Fibroblast of mammary gland (primary cell): ENCODE data around the gene GPRIN3.

Source experiments
- DNase-seq: peaks from one replicate; pipeline ENCODE4 v3.0.0-alpha.2; 2010; ENCODE audit warnings: low read depth
- H3K4me3 ChIP-seq: 2 replicates; pipeline ENCODE4 v1.5.1; 2011; ENCODE audit warnings: low read depth, mild to moderate bottlenecking, low read length, moderate library complexity; ENCODE audit not compliant: control insufficient read depth
- CTCF ChIP-seq: conservative IDR thresholded peaks from 2 replicates; pipeline ENCODE4 v1.5.1; 2011; ENCODE audit warnings: low read depth, low read length, inconsistent platforms; ENCODE audit not compliant: control insufficient read depth, insufficient read depth

GPRIN3 gene

DNA sequence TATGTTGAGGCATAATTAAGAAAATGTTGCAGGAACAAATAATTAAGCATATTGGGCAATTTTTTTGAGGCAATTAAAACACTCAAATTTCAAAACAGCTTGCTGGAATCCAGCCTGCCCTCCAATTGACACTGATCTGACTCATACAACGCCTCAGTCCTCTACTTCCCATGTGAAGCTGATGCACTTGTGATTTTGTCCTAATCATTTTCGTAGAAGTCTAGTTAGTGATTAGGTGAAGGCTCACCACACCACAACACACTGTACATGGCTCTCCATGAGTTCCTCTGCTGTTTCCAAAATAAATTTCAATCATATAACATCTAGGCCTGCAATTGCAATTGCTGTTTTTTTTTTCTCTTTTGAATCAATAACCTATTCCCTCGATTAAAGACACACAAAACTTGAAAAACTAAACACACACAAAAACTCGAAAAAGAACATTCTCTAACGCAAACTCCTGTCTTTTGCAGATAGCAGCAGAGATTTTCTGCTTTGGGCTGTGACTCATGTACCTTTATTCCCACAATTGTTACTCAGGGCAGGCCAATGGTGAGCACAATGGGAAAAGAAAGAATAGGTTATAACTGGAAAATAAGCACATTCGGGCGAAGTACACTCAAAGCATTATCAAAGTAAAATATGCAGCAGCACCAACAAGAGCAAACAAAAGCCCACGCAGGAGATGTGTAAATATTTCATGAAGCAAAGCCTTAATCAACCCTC lies 1.7 kb downstream of the GPRIN3 start:
- no peak overlapping the region for H3K4me3 ChIP-seq
- DNase-seq = peak; percentile 34
- TF ChIP-seq CTCF = no peak

DNA sequence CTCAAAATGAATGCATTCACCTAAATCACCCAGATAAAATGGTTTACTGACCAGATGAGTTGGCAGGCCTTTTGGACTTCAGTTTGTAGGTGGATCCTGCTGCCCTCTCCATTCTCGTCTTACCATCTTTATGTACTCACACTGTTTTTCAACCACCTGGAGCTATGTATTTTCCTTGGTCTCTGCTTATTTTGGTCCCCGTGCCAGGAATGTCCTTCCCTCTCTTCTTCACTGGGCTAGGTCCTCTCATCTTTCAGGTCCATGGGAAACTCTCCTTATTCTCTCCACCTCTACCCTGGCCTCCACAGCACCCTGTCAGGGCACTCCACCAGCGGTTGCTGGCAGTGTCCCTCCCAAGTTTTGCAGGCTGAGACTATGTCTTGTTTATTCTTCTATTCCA lies 2.6 kb downstream of the GPRIN3 start:
- no peak for DNase-seq
- H3K4me3 ChIP-seq = no peak overlapping the region
- no peak for TF ChIP-seq CTCF

DNA sequence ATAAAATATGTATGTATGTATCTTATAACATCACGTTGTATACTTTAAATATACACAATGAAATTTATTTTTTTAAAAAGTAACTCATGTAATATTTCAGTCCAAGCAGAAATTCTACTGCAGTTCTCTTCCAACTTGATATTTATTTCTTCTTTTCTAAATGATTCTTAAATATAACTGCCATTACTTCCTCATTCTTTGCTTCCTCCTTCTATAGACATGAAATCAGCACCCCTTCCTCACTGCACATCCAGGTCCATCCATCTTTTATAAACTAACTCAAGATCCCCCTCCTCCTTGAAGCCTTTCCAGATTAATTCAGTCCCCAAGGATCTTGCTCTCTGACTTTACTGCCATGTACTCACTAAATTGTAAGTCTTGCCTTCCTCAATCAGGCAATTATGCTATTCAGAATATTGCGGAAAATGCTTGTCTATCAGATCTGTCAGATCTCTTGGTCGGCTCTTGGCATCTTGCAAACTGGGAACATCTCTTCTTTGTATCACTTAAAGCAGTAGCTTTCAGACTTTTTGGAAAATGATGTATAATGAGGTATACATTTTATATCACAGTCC lies 3.7 kb downstream of the GPRIN3 start:
- TF ChIP-seq CTCF = no peak

GRCh38 chr4:89303177-89303576 lies 4.4 kb downstream of the GPRIN3 start:
- no peak for TF ChIP-seq CTCF
- H3K4me3 ChIP-seq = no peak overlapping the region
- no peak for DNase-seq

More for the DNA sequence above, 3.7 kb downstream of the GPRIN3 start:
- H3K4me3 ChIP-seq = no peak overlapping the region
- no peak for DNase-seq

- DNase-seq = no peak
- no peak for TF ChIP-seq CTCF
- no peak overlapping the region for H3K4me3 ChIP-seq
These were observed 5.7 kb downstream of the GPRIN3 start for GRCh38 chr4:89301902-89302301.

DNA sequence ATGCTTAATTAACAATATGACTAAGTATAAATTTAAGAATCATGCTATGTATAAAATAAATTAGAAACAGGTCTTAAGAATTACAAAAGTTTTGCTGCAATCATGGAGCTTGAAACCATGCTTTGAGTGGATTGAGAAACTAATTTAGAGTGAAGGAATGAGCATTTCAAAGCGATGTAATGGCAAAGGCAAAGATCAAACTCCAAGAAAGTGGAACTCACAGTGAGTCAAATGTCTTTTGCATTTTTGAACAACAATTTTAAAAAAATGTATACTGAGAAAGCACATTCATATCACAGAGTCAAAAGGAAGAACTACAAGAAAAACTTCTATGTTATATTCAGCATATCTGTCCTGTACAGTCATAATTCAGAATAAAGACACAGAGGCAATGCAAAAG lies 6.6 kb downstream of the GPRIN3 start:
- TF ChIP-seq CTCF = no peak
- no peak overlapping the region for H3K4me3 ChIP-seq
- DNase-seq = no peak
